ENCODE data around the gene MAPKAPK5. TPM values are rescaled to one million over a fixed set of nuclear protein-coding genes. Genes with fewer than 3 reads are reported as not detected.
"Not testable (repeated sequence)": the region's sequence is repeated elsewhere in the genome, so short reads cannot be mapped to it uniquely, and the experiment has no call there.

The MAPKAPK5 gene
- total RNA-seq = 10 to 100 TPM; 52.3 to 56.5 TPM

GRCh38 chr12:111841750-111842555 lies at the start of gene MAPKAPK5:
Gene MAPKAPK5 (plus strand): TSS chr12:111842228. CDS start chr12:111842734, 506 bp downstream.
- Mint-ChIP-seq H3K4me3 (peak within 1 kb of the TSS; percentile 93 to 100), H3K27me3 (ENCODE audit: low read depth) (no peaks in the 10 kb centered on the region), H3K36me3 (ENCODE audit: insufficient read depth in 2 of 2) (peaks cover 12 to 20% of the 10 kb centered on the region in 2 donors), H3K9me3 (no peaks in the 10 kb centered on the region), H3K27ac (peak within 1 kb of the TSS; percentile 100), H3K4me1 (ENCODE audit: low read depth) (peaks cover 63% of the 10 kb centered on the region)
- DNase-seq = peak; percentile 96 to 97
- ATAC-seq (replicated peaks in 1 of 2) = peak; percentile 91 to 92

GRCh38 chr12:111792856-111793235 lies 49.2 kb upstream of the MAPKAPK5 start:
- Mint-ChIP-seq H3K36me3 (ENCODE audit: insufficient read depth in 2 of 2) (no peaks in the 10 kb centered on the region), H3K27me3 (ENCODE audit: low read depth) (no peaks in the 10 kb centered on the region), H3K4me1 (ENCODE audit: low read depth) (no peaks in the 10 kb centered on the region), H3K4me3 (no peak overlapping the region), H3K9me3 (no peaks in the 10 kb centered on the region), H3K27ac (no peak overlapping the region)
- DNase-seq (no peak), ATAC-seq (replicated peaks in 1 of 2) (no peak)

GRCh38 chr12:111798182-111798581 lies 43.8 kb upstream of the MAPKAPK5 start:
- Mint-ChIP-seq H3K4me1 (ENCODE audit: low read depth) (peaks cover 5% of the 10 kb centered on the region), H3K27me3 (ENCODE audit: low read depth) (no peaks in the 10 kb centered on the region), H3K9me3 (no peaks in the 10 kb centered on the region), H3K27ac (no peak overlapping the region), H3K36me3 (ENCODE audit: insufficient read depth in 2 of 2) (peaks cover 0 to 2% of the 10 kb centered on the region in 2 donors), H3K4me3 (no peak overlapping the region)
- DNase-seq = no peak
- ATAC-seq (replicated peaks in 1 of 2) = no peak

- H3K9me3 Mint-ChIP-seq = no peaks in the 10 kb centered on the region
- DNase-seq (no peak), ATAC-seq (replicated peaks in 1 of 2) (no peak)
- no peak overlapping the region for H3K27ac Mint-ChIP-seq
- peaks cover 0 to 2% of the 10 kb centered on the region in 2 donors for H3K36me3 Mint-ChIP-seq (ENCODE audit: insufficient read depth in 2 of 2)
- H3K4me1 Mint-ChIP-seq (ENCODE audit: low read depth) = peaks cover 5% of the 10 kb centered on the region
- no peaks in the 10 kb centered on the region for H3K27me3 Mint-ChIP-seq (ENCODE audit: low read depth)
- H3K4me3 Mint-ChIP-seq = no peak overlapping the region
Measured at GRCh38 chr12:111799758-111800157, 42.3 kb upstream of the MAPKAPK5 start.

GRCh38 chr12:111803038-111803626 lies 38.9 kb upstream of the MAPKAPK5 start:
- Mint-ChIP-seq H3K27me3 (ENCODE audit: low read depth) (no peaks in the 10 kb centered on the region), H3K4me3 (no peak overlapping the region), H3K36me3 (ENCODE audit: insufficient read depth in 2 of 2) (peaks cover 0 to 2% of the 10 kb centered on the region in 2 donors), H3K4me1 (ENCODE audit: low read depth) (peaks cover 5% of the 10 kb centered on the region), H3K9me3 (no peaks in the 10 kb centered on the region), H3K27ac (no peak overlapping the region)
- ATAC-seq (replicated peaks in 1 of 2) (no peak), DNase-seq (no peak)

- ATAC-seq (replicated peaks in 1 of 2) (no peak), DNase-seq (no peak)
- Mint-ChIP-seq H3K4me1 (ENCODE audit: low read depth) (peaks cover 5% of the 10 kb centered on the region), H3K9me3 (no peaks in the 10 kb centered on the region), H3K36me3 (ENCODE audit: insufficient read depth in 2 of 2) (peaks cover 0 to 2% of the 10 kb centered on the region in 2 donors), H3K27ac (no peak overlapping the region), H3K4me3 (no peak overlapping the region), H3K27me3 (ENCODE audit: low read depth) (no peaks in the 10 kb centered on the region)
Measured at GRCh38 chr12:111803851-111804250, 38.2 kb upstream of the MAPKAPK5 start.

- H3K4me3 Mint-ChIP-seq = no peak overlapping the region
- no peaks in the 10 kb centered on the region for H3K9me3 Mint-ChIP-seq
- no peak overlapping the region for H3K27ac Mint-ChIP-seq
- H3K36me3 Mint-ChIP-seq (ENCODE audit: insufficient read depth in 2 of 2) = no peaks in the 10 kb centered on the region
- H3K27me3 Mint-ChIP-seq (ENCODE audit: low read depth) = no peaks in the 10 kb centered on the region
- no peaks in the 10 kb centered on the region for H3K4me1 Mint-ChIP-seq (ENCODE audit: low read depth)
- DNase-seq (no peak), ATAC-seq (replicated peaks in 1 of 2) (no peak)
Measured at GRCh38 chr12:111806304-111806703, 35.7 kb upstream of the MAPKAPK5 start.

GRCh38 chr12:111807232-111807631 lies 34.8 kb upstream of the MAPKAPK5 start:
- Mint-ChIP-seq H3K27me3 (ENCODE audit: low read depth) (no peaks in the 10 kb centered on the region), H3K27ac (no peak overlapping the region), H3K36me3 (ENCODE audit: insufficient read depth in 2 of 2) (no peaks in the 10 kb centered on the region), H3K4me3 (no peak overlapping the region), H3K4me1 (ENCODE audit: low read depth) (no peaks in the 10 kb centered on the region), H3K9me3 (no peaks in the 10 kb centered on the region)
- ATAC-seq (replicated peaks in 1 of 2) (no peak), DNase-seq (no peak)

- DNase-seq (peak; percentile 68 to 69), ATAC-seq (replicated peaks in 1 of 2) (peak; percentile 76 to 82)
- Mint-ChIP-seq H3K36me3 (ENCODE audit: insufficient read depth in 2 of 2) (no peaks in the 10 kb centered on the region), H3K27me3 (ENCODE audit: low read depth) (no peaks in the 10 kb centered on the region), H3K27ac (no peak overlapping the region), H3K9me3 (no peaks in the 10 kb centered on the region), H3K4me3 (no peak overlapping the region), H3K4me1 (ENCODE audit: low read depth) (peaks cover 8% of the 10 kb centered on the region)
Measured at GRCh38 chr12:111812881-111813741, 28.9 kb upstream of the MAPKAPK5 start.

- ATAC-seq (replicated peaks in 1 of 2) = no peak
- peaks cover 0 to 1% of the 10 kb centered on the region in 2 donors for H3K36me3 Mint-ChIP-seq (ENCODE audit: insufficient read depth in 2 of 2)
- no peak overlapping the region for H3K27ac Mint-ChIP-seq
- peaks cover 8% of the 10 kb centered on the region for H3K4me1 Mint-ChIP-seq (ENCODE audit: low read depth)
- no peak for DNase-seq
- H3K27me3 Mint-ChIP-seq (ENCODE audit: low read depth) = peaks cover 17% of the 10 kb centered on the region
- no peaks in the 10 kb centered on the region for H3K9me3 Mint-ChIP-seq
- no peak overlapping the region for H3K4me3 Mint-ChIP-seq
Measured at GRCh38 chr12:111816065-111816615, 25.9 kb upstream of the MAPKAPK5 start.

- not testable (repeated sequence) for ATAC-seq (replicated peaks in 1 of 2); H3K9me3 Mint-ChIP-seq; H3K4me3 Mint-ChIP-seq; H3K36me3 Mint-ChIP-seq (ENCODE audit: insufficient read depth in 2 of 2); DNase-seq; H3K4me1 Mint-ChIP-seq (ENCODE audit: low read depth); H3K27ac Mint-ChIP-seq
- peaks cover 17% of the 10 kb centered on the region for H3K27me3 Mint-ChIP-seq (ENCODE audit: low read depth)
Measured at GRCh38 chr12:111816898-111817297, 25.1 kb upstream of the MAPKAPK5 start.

GRCh38 chr12:111818340-111818739 lies 23.7 kb upstream of the MAPKAPK5 start:
- no peak for DNase-seq
- Mint-ChIP-seq H3K36me3 (ENCODE audit: insufficient read depth in 2 of 2) (peaks cover 0 to 1% of the 10 kb centered on the region in 2 donors), H3K4me1 (ENCODE audit: low read depth) (peaks cover 1% of the 10 kb centered on the region), H3K27ac (no peak overlapping the region), H3K9me3 (no peaks in the 10 kb centered on the region), H3K27me3 (ENCODE audit: low read depth) (peaks cover 31% of the 10 kb centered on the region), H3K4me3 (no peak overlapping the region)
- ATAC-seq (replicated peaks in 1 of 2) = no peak
